ENCODE measurements around the gene TVP23A.

- TF ChIP-seq CTCF (IDR thresholded peaks at IDR 0.05) (no peak), POLR2A (IDR thresholded peaks at IDR 0.05) (no peak)
Measured at GRCh38 chr16:10740000-10740844, 78.4 kb downstream of the TVP23A start.

Measured in stomach (tissue), 4 donors.